ENCODE results near the gene FYCO1. TPM values are rescaled to one million over a fixed set of nuclear protein-coding genes. Genes with fewer than 3 reads are reported as not detected.

The FYCO1 gene
- total and polyA plus RNA-seq, 2 of the 8 experiments (the other 6 are each of a cell fraction or from before 2014, with no cell fraction given), result 4.8 to 10.8 TPM

- Histone ChIP-seq H3K79me1 (ENCODE audit: low read depth, low read length) (peaks cover 8% of the 10 kb centered on the region), H4K20me1 (replicated peaks in 1 of 2; ENCODE audit: control insufficient read depth in 1 of 2, insufficient read depth in 2 of 2, low read length in 2 of 2) (peaks cover 0 to 6% of the 10 kb centered on the region in 2 experiments), H3K4ac (replicated peaks; ENCODE audit: insufficient read length, low read depth, low read length) (no peak overlapping the region), H3K9ac (replicated peaks in 1 of 4; ENCODE audit: extremely low read depth in 1 of 4, low read depth in 3 of 4, low read length in 3 of 4) (no peak overlapping the region), H3K23me2 (ENCODE audit: low read depth, low read length) (no peaks in the 10 kb centered on the region), H2BK15ac (ENCODE audit: low read length) (no peak overlapping the region), H3K4me3 (ENCODE audit: extremely low read depth in 1 of 4, insufficient read depth in 2 of 4, low read depth in 3 of 4, low read length in 4 of 4) (no peak overlapping the region), H3K14ac (ENCODE audit: insufficient read length) (no peak overlapping the region), H3K4me1 (replicated peaks in 1 of 4; ENCODE audit: control insufficient read depth in 3 of 4, insufficient read depth in 4 of 4, low read length in 3 of 4) (peaks cover 0 to 4% (median 2%) of the 10 kb centered on the region in 4 experiments; a peak in 3 of 7 replicates), H3K56ac (replicated peaks; ENCODE audit: insufficient read length, low read depth, low read length) (no peak overlapping the region), H3K4me2 (ENCODE audit: insufficient read depth in 1 of 2, low read depth in 2 of 2, low read length in 2 of 2) (no peak overlapping the region), H2BK20ac (ENCODE audit: low read length) (no peak overlapping the region), H4K5ac (ENCODE audit: insufficient read length, low read depth, low read length) (no peak overlapping the region), H2BK12ac (ENCODE audit: low read depth, low read length) (no peak overlapping the region), H4K91ac (replicated peaks; ENCODE audit: insufficient read length, low read length) (no peak overlapping the region), H2BK5ac (ENCODE audit: low read depth, low read length) (no peak overlapping the region), H3K36me3 (ENCODE audit: control insufficient read depth in 2 of 4, insufficient read depth in 4 of 4, low read length in 3 of 4) (peaks cover 9 to 43% (median 33%) of the 10 kb centered on the region in 4 experiments), H2BK120ac (replicated peaks; ENCODE audit: low read depth, low read length) (no peak overlapping the region), H4K8ac (ENCODE audit: extremely low read depth, insufficient read depth, low read length) (no peak overlapping the region), H3K23ac (ENCODE audit: insufficient read length) (no peak overlapping the region), H3K79me2 (ENCODE audit: control insufficient read depth in 1 of 2, insufficient read depth in 2 of 2, low read length in 2 of 2) (peaks cover 0 to 41% of the 10 kb centered on the region in 2 experiments; a peak in 2 of 4 replicates), H3K27ac (ENCODE audit: low read depth, low read length) (no peak overlapping the region), H3K9me3 (ENCODE audit: insufficient read depth in 2 of 2, low read depth in 1 of 2, low read length in 1 of 2) (no peaks in the 10 kb centered on the region), H2AFZ (ENCODE audit: low read length) (no peak overlapping the region), H2AK5ac (ENCODE audit: low read depth, low read length) (no peak overlapping the region), H3K18ac (ENCODE audit: extremely low read depth, low read length) (no peak overlapping the region), H3K27me3 (replicated peaks in 1 of 4; ENCODE audit: control insufficient read depth in 3 of 4, extremely low read depth in 1 of 4, insufficient read depth in 3 of 4, low read length in 3 of 4) (no peaks in the 10 kb centered on the region)
- POLR2A ChIA-PET (ENCODE audit: partially characterized antibody), result interaction anchor here (1.4 kb wide), 1 partner anchor 18 kb away, joined by 4 read pairs; no protein-coding TSS in a partner anchor
- FAIRE-seq (no peak), DNase-seq (ENCODE audit: low read depth in 1 of 2, low spot score in 2 of 2) (no peak)
- WGBS, 2 experiments (ENCODE audit: extremely low coverage in 1 of 2, insufficient coverage in 1 of 2, insufficient read length in 1 of 2, insufficient replicate concordance in 2 of 2, low coverage in 1 of 2, low lambda C conversion rate in 2 of 2, missing lambda C conversion rate in 1 of 2), result 89% methylated on average over 8 of the region's 8 CpGs; no CpG with 5 or more reads in 1 of the 2 experiments
- CTCF ChIA-PET (ENCODE audit: partially characterized antibody), result interaction anchor here (0.6 to 1.7 kb wide), 6 partner anchors 10 to 128 kb away, joined by 3 to 4 read pairs (median 3); no protein-coding TSS in a partner anchor
- TF ChIP-seq PHF8 (conservative IDR thresholded peaks at IDR 0.05; ENCODE audit: low read depth, low read length) (no peak), HDAC6 (IDR thresholded peaks at IDR 0.05; ENCODE audit: low read depth, low read length) (no peak), E2F6 (IDR thresholded peaks at IDR 0.05) (no peak), RAD21 (IDR thresholded peaks at IDR 0.05 in 1 of 2, conservative IDR thresholded peaks at IDR 0.05 in 1 of 2; ENCODE audit: low read depth in 2 of 2, low read length in 2 of 2) (no peak), SP1 (IDR thresholded peaks at IDR 0.05; ENCODE audit: low read depth, low read length) (no peak), RBBP5 (IDR thresholded peaks at IDR 0.05; ENCODE audit: borderline replicate concordance, low read depth, low read length) (no peak), BCL11A (IDR thresholded peaks at IDR 0.05; ENCODE audit: low read depth in 2 of 2, low read length in 2 of 2) (no peak), TCF12 (IDR thresholded peaks at IDR 0.05; ENCODE audit: low read depth, low read length) (no peak), TBP (IDR thresholded peaks at IDR 0.05; ENCODE audit: low read depth, low read length) (no peak), KDM4A (IDR thresholded peaks at IDR 0.05; ENCODE audit: low read depth, low read length, severe bottlenecking) (no peak)
These were observed 11.0 kb downstream of the FYCO1 start for GRCh38 chr3:45984331-45985312.
